COLO668 (cell line): ENCODE measurements around the gene CDH3.

Experiments used
- DNase-seq: peaks from one replicate; lab custom pipeline; 2025; ENCODE audit not compliant: unreplicated experiment; lab: John Stamatoyannopoulos, UW

The CDH3 gene

DNA sequence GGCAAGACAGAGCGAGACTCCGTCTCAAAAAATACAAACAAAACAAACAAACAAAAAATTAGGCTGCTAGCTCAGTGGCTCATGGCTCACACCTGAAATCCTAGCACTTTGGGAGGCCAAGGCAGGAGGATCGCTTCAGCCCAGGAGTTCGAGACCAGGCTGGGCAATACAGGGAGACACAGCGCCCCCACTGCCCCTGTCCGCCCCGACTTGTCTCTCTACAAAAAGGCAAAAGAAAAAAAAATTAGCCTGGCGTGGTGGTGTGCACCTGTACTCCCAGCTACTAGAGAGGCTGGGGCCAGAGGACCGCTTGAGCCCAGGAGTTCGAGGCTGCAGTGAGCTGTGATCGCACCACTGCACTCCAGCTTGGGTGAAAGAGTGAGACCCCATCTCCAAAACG, 91.5 kb downstream of the CDH3 start:
- DNase-seq: no peak

DNA sequence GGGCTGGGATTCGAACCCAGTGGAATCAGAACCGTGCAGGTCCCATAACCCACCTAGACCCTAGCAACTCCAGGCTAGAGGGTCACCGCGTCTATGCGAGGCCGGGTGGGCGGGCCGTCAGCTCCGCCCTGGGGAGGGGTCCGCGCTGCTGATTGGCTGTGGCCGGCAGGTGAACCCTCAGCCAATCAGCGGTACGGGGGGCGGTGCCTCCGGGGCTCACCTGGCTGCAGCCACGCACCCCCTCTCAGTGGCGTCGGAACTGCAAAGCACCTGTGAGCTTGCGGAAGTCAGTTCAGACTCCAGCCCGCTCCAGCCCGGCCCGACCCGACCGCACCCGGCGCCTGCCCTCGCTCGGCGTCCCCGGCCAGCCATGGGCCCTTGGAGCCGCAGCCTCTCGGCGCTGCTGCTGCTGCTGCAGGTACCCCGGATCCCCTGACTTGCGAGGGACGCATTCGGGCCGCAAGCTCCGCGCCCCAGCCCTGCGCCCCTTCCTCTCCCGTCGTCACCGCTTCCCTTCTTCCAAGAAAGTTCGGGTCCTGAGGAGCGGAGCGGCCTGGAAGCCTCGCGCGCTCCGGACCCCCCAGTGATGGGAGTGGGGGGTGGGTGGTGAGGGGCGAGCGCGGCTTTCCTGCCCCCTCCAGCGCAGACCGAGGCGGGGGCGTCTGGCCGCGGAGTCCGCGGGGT, 92.1 kb downstream of the CDH3 start, which contains the start of gene CDH1:
CDH1 (plus strand) TSS at position 247 of the 684 bp plus-strand sequence; CDS start at position 371, 124 bp downstream.
- peak; percentile 95 for DNase-seq

DNA sequence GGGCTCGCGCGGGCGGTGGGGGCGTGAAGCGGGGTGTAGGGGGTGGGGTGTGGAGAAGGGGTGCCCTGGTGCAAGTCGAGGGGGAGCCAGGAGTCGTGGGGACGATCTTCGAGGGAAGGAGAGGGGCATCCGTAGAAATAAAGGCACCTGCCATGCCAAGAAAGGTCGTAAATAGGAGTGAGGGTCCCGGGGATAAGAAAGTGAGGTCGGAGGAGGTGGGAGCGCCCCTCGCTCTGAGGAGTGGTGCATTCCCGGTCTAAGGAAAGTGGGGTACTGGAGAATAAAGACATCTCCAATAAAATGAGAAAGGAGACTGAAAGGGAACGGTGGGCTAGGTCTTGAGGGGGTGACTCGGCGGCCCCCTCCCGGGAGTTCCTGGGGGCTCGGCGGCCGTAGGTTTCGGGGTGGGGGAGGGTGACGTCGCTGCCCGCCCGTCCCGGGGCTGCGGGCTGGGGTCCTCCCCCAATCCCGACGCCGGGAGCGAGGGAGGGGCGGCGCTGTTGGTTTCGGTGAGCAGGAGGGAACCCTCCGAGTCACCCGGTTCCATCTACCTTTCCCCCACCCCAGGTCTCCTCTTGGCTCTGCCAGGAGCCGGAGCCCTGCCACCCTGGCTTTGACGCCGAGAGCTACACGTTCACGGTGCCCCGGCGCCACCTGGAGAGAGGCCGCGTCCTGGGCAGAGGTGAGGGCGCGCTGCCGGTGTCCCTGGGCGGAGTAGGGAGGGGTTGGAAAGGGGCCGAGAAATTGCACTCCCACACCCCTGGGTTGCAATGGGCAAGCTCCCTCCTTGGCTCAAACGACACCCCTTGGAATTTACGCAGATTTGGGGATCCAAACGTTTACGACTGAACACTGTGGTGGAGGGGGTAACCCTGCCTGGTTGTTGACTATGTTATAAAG, 92.9 kb downstream of the CDH3 start:
- DNase-seq: peak; percentile 85

DNA sequence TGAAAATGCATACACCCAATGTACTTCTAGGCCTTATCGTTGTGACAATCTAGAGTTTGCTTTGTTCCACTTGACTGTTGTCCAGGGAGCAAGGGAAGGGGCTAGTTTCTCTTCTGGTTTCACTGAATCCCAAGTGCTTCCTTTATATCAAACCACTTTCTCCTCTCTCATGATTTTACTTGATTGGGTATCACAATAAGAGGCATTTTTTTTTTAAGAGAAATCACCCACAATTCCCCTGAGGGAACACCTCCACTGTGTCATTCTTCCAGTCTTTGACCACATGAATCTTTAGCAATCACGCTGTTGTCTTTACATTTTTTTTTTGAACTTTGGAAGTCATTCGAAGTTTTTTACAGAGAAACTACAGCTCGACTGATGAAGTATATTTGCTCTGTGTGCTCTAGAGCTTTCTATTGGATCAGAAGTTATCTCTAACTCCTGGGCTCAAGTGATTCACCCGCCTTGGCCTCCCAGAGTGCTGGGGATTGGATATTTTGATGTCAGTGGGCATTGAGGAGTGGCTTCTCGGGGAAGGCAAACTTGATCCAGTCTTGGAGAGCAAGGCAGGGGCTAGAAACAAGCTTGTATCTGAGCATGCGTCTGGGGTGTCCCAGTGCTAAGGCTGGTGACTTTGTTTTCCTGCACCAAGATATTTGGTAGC, 95.0 kb downstream of the CDH3 start:
- no peak for DNase-seq

DNA sequence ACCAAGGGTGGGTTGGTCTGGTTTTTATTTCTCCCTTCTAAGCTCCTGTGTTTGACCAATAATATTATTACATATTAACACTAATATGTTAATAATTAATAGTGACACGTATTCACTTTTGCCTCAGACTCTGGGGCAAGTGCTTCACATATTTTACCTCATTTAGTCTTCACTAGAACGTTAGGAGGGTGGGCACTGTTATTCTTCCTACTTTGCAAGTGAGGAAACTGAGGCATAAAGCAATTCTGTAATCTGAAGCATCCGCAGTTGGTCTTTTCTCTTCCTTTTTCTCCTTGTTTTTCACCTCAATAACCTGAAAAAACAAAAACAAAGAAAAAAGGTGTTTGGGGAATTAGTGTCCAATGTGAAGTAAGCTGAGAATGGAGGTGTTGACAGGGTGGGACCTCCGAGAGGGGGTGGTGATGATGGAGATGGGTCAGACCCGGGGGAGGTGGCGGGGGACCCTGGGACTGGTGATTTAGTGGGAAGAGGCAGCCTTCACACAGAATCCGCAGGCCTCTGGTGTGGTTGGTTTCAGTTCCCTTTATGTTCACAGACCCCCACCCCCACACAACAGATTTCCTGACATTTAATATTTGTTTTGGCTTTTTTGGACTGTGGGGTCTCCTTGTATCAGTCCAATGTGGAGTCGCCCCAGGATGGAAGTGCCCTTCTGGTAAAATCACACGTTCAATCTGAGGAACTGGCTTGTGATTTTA, 95.7 kb downstream of the CDH3 start:
- DNase-seq: no peak

DNA sequence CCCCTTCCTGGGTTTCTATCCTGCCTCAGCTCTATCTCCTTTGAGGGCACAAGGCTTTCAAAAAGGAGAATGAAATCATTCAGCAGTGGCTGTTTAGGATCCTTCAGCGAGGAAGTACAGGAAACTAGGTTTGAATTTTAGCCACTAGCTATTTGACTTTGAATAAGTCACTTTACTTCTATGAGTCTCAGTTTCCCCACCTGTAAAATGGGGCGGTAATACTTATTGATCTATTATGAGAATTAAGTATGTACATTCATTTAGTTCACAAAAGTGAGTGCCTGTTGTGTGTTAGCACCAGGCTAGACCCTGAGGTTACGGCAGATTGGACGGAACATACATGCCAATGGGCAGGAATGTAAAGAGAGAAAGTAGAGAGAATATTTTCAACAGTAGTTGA, 98.6 kb downstream of the CDH3 start:
- DNase-seq: no peak

DNA sequence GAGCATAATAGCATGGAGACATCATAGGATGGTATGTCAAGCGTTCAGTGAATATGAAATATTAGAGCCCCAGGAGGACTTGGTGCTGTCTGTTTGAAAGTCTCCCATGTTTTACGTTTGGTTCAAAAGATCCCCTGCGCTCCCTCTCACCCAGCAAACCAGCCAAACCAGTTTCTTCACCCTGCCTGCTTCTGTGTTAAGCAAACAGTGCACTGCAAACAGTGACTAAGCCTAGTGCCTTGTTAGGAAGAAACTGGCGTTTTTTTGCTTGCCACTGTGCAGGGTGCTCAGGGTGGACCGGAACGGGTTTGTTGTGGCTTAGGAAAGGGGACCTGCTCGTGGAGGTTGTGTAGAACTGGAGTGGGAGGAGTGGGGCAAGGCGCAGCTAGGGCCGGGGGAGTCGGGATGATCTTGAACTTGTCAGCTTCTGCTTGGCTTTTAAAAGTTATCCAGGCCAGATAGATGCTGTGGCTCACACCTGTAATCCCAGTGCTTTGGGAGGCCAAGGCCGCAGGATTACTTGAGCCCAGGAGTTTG, 99.7 kb downstream of the CDH3 start:
- peak; percentile 90 for DNase-seq

DNA sequence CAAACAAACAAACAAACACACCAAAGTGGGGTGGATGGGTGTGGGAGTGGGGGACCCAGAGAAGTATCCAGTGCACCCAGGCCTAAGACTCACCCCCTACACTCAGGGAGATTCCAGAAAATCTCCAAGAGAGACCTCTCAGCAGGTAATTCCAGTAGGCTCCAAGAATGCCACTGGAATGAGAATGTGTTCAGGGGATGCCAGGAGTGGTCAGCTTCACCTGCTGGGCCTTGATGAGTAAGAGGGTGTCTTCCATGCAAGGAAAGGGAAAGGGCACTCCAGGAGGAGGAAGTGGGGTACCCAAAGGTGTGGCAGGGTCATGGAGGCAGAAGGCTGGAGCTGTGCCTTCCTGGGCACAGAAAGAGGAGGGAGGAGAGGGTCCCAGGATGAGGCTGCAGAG, 101.8 kb downstream of the CDH3 start:
- no peak for DNase-seq

DNA sequence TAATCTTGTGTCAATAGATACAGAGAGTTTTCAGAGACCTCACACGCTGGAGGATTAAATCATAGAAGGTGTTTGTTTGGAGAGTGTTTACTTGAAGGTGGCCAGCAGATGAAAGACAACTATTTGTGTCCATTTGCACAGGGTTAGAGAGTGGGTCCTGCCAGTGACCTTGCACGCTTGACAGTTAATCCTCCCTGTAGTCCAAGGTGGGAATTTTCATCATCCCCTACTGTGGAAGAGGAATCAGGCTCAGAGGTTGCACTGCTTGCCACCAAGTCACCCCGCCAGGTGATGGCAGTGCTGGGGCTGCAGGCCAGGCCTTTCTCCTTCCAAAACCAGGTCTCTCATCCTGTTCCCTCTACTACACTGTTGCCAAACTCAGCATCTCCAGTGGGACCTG, 104.3 kb downstream of the CDH3 start:
- DNase-seq: peak; percentile 19
